Gastroesophageal sphincter (tissue), 3 donors: ENCODE data around the gene TMEM43.

Source experiments
- CTCF ChIP-seq, 4 experiments: fragments of 200-600 bp in 2 of 4; fragments of 450-650 bp in 2 of 4; sonication (generic) in 1 of 4; IDR thresholded peaks; one replicate each; pipeline ENCODE4 v1.5.1; 2017 to 2019; ENCODE audit warnings: antibody characterized with exemption in 4 of 4, mild to moderate bottlenecking in 2 of 4, moderate library complexity in 2 of 4
- EP300 ChIP-seq: sonication (generic); formaldehyde crosslinking; IDR thresholded peaks from one replicate; pipeline ENCODE4 v1.6.1; 2017; ENCODE audit warnings: antibody characterized with exemption, mild to moderate bottlenecking
- POLR2A ChIP-seq, 2 donors: fragments of 450-650 bp; IDR thresholded peaks; one replicate each; pipeline ENCODE4 v1.6.1; 2017; ENCODE audit warnings: antibody characterized with exemption in 2 of 2, mild to moderate bottlenecking in 2 of 2, moderate library complexity in 1 of 2
- POLR2AphosphoS5 ChIP-seq: sonication (generic); formaldehyde crosslinking; IDR thresholded peaks from one replicate; pipeline ENCODE4 v1.6.1; 2017; ENCODE audit warnings: antibody characterized with exemption

GRCh38 chr3:14132120-14132519 is 7.3 kb downstream of the TMEM43 start:
- TF ChIP-seq CTCF (IDR thresholded peaks at IDR 0.05): no peak
- no peak for TF ChIP-seq POLR2A (IDR thresholded peaks at IDR 0.05)
- no peak for TF ChIP-seq EP300
- no peak for TF ChIP-seq POLR2AphosphoS5
